Measurements from ENCODE around the gene CTU1.

The CTU1 gene

DNA sequence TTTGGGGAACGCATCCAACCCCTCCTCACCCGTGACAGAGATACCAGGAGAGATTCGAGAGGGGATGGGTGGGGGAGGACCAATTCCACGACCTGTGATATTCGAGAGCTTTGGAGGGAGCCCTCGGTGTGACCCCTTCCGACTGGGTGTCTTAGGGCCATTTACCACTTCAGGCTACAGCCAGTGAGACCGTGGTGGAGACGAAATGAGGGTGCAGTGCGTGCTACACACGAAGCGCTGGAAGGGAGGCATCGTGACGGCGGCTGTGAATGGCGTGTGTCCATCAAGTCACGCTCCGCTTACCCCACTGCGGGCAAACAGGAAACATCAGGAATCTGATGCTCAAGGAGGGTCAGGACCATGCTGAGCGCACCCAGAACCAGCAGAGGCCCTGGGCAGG lies 10.4 kb downstream of the CTU1 start:
- H3K4me1 ChIP-seq (ENCODE audit: control insufficient read depth, insufficient read depth, low read length) = no peaks in the 10 kb centered on the region
- H3K4me3 ChIP-seq (ENCODE audit: low read length) = no peak overlapping the region
- no peaks in the 10 kb centered on the region for H3K27me3 ChIP-seq (ENCODE audit: control insufficient read depth, insufficient read depth, low read length)
- no peak overlapping the region for H3K9ac ChIP-seq (ENCODE audit: low read length)
- no peak overlapping the region for H3K27ac ChIP-seq (ENCODE audit: low read depth, low read length)
- peaks cover 5% of the 10 kb centered on the region for H3K36me3 ChIP-seq (ENCODE audit: control insufficient read depth, insufficient read depth, low read length)

DNA sequence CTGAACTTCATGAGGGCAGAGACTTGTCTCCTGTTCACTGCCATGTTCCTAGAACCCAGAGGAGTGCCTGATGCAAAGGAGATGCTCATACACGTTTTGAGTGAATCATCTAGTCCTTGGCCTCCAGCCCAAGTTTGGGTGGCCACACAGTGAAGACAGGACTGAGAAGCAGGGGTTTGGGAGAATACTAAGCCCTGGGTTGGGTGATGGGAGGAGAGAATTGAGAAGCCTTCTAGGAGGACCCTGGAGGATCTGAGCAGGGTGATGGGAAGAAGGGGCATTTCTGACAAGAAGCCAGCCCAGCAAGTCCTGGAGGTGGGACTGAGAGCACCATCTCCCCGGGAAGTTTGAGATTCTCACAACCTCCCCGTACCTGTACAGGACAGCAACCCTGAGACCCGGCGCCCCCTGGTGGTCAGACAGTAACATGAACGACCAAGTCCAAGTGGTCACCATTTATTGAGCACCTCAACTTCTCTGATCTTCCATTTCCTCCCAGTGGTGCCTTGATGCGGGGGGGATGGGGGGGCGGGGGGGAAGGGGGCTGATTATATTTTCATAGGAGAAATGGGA lies 11.0 kb downstream of the CTU1 start:
- H3K36me3 ChIP-seq (ENCODE audit: control insufficient read depth, insufficient read depth, low read length) = peaks cover under 1% of the 10 kb centered on the region
- no peaks in the 10 kb centered on the region for H3K4me1 ChIP-seq (ENCODE audit: control insufficient read depth, insufficient read depth, low read length)
- no peak overlapping the region for H3K4me3 ChIP-seq (ENCODE audit: low read length)
- no peak overlapping the region for H3K27ac ChIP-seq (ENCODE audit: low read depth, low read length)
- no peaks in the 10 kb centered on the region for H3K27me3 ChIP-seq (ENCODE audit: control insufficient read depth, insufficient read depth, low read length)
- H3K9ac ChIP-seq (ENCODE audit: low read length) = no peak overlapping the region

DNA sequence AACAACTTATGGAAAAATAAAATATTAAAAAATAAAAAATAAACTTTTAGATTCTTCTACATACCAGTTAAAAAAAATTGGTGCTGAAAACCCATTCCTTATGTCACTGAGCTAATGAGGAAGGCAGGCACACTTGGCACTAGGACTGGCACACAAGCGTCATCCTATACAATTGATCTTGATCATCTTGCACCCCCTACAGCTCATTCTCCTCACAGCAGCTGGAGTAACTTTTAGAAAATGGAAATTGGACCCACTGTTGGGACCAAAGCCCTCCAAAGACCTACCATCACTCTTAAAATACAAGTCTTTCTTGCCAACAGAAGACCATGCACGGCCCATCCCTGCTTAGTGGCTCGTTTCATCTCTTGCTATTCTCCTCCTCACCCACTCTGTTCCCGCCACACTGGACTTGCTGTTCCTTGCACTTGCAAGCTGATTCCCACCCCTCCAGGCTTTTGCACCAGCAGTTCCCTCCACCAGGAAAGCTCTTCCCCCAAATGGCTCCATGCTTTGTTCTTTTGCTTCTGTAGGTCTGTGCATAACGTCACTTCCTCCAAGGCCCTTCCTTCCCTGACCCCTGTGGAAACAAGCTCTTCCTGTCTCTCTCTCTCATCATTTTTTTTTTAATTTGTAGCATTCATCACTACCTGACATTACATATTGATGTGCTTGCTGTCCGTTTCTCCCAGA lies 11.6 kb downstream of the CTU1 start:
- Histone ChIP-seq H3K4me1 (ENCODE audit: control insufficient read depth, insufficient read depth, low read length) (no peaks in the 10 kb centered on the region), H3K27ac (ENCODE audit: low read depth, low read length) (no peak overlapping the region), H3K9ac (ENCODE audit: low read length) (no peak overlapping the region), H3K27me3 (ENCODE audit: control insufficient read depth, insufficient read depth, low read length) (no peaks in the 10 kb centered on the region), H3K4me3 (ENCODE audit: low read length) (no peak overlapping the region), H3K36me3 (ENCODE audit: control insufficient read depth, insufficient read depth, low read length) (no peaks in the 10 kb centered on the region)

DNA sequence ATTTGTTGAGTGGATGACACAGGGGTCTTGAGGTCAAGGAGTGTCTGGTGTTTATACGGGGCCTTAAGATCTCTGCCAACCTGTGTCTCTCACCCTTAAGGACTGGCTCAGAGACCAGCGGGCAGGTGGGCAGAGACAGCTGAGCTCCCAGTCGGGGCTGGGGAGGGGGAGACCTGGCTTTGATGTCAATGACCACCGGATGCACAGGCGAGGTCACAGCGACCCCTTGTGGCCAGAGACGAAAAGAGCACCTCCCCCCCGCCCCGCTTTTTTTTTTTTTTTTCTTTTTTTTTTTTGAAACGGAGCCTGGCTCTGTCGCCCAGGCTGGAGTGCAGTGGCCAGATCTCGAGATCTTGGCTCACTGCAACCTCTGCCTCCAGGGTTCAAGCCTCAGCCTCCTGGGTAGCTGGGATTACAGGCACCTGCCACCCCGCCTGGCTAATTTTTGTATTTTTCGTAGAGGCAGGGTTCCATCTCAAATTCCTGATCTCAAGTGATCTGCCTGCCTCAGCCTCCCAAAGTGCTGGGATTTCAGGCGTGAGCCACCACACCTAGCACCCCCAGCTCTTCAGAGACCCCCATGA lies 13.4 kb downstream of the CTU1 start:
- Histone ChIP-seq H3K4me3 (ENCODE audit: low read length) (no peak overlapping the region), H3K27ac (ENCODE audit: low read depth, low read length) (no peak overlapping the region), H3K36me3 (ENCODE audit: control insufficient read depth, insufficient read depth, low read length) (no peaks in the 10 kb centered on the region), H3K9ac (ENCODE audit: low read length) (no peak overlapping the region), H3K27me3 (ENCODE audit: control insufficient read depth, insufficient read depth, low read length) (no peaks in the 10 kb centered on the region), H3K4me1 (ENCODE audit: control insufficient read depth, insufficient read depth, low read length) (no peaks in the 10 kb centered on the region)

DNA sequence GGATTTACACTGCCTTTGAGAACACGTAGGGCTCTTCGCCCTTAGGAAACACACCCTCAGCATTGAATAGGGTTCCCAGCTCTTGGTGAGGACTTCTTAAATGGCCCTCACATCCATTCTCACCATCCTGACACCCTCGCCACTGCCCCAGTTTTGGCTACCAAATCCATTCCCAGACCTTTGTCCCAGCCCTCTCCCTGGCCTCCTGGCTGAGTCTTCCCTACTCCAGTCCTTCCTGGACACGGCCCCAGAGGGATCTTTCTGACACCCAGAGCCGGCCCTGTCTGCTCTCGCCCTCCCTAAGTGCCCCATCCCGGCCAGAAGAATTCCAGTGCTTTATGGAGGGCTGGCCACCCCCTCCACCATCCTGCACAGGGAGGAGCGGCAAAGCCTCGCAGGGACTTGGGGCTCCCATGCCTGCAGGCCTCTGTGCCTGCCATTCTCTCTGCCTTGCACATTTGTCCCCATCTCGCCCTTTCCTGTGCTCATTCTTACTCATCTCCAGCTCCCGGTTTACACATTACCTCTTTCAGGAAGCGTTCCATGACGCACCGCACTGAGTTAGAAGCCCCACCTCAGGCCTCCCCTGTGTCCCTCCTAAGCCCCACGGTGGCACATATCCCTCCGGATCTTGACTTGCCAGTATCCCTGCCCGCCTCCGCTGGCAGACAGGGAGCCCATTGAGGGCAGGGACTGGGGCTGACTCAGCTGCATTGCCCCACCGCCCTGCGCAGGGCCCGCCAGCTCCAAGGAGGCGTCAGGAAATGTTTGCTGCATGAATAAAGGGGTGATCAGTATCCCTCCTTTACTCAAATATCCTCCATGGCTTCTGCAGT lies 14.5 kb downstream of the CTU1 start:
- Histone ChIP-seq H3K4me3 (ENCODE audit: low read length) (no peak overlapping the region), H3K27ac (ENCODE audit: low read depth, low read length) (no peak overlapping the region), H3K27me3 (ENCODE audit: control insufficient read depth, insufficient read depth, low read length) (no peaks in the 10 kb centered on the region), H3K36me3 (ENCODE audit: control insufficient read depth, insufficient read depth, low read length) (no peaks in the 10 kb centered on the region), H3K4me1 (ENCODE audit: control insufficient read depth, insufficient read depth, low read length) (no peaks in the 10 kb centered on the region), H3K9ac (ENCODE audit: low read length) (no peak overlapping the region)

DNA sequence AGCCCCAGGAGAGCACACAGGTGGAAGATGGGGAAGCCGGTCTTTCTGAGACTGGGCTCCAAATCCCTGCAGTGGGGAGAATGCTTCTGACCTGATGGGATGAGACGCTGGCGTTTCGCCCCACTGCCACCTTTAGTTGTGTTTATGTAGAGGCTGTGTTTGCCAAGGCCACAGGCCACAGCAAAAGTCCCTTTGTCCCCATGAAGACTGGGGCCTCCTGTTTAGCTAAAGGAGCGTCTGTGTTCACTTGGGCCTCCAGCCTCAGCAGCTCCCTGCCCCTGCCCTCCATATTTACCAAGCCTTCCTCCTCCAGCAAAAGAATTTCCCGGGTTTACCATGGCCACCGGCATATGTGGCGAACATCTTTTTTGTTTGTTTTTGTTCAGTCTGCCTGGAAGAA lies 15.1 kb downstream of the CTU1 start:
- Histone ChIP-seq H3K36me3 (ENCODE audit: control insufficient read depth, insufficient read depth, low read length) (no peaks in the 10 kb centered on the region), H3K9ac (ENCODE audit: low read length) (no peak overlapping the region), H3K27me3 (ENCODE audit: control insufficient read depth, insufficient read depth, low read length) (no peaks in the 10 kb centered on the region), H3K27ac (ENCODE audit: low read depth, low read length) (no peak overlapping the region), H3K4me3 (ENCODE audit: low read length) (no peak overlapping the region), H3K4me1 (ENCODE audit: control insufficient read depth, insufficient read depth, low read length) (no peaks in the 10 kb centered on the region)

DNA sequence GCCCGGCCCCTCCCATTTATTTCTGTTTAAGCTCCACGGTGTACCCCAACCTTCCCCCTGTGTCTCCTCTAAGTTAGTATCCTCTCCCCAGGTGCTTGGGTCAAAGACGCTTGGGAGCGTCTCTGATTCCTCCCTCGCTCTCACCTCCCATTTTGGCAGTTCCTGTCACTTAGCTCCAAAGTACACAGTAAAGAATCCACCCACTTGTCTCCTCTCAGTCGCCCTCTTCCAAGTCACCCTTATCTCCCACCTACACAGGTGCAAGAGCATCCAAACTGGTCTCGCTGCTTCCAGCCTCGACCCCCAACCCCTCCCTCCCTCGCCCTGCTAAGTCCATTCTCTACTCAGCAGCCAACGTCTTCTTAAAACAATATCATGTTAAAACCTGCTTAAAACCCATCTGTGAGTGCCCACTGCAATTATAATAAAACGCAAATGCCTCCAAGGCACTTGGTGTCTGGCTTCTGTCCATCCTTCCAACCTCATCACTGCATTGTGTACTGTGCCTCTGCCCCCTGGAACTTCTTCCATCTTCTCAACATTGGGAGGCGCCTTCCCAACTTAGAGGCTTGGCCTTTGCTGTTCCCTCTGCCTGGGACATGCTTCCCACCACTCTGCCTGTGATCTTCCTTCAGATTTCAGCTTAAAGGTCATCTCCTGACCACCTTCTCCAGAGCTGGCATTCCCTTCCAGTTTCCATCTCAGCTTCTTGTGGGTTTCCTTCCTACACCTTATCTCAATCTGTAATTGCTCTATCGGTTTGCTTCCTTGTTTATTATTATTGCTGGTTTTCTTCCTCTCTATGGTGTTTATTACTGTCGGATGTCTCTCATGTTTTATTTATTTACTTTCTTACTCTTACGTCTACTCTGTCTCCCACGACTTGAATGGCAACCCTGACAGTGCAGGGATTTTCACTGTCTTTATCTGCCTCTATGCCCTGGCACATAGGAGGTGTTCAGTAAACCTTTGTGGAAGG lies 16.0 kb downstream of the CTU1 start:
- H3K27me3 ChIP-seq (ENCODE audit: control insufficient read depth, insufficient read depth, low read length) = no peaks in the 10 kb centered on the region
- no peak overlapping the region for H3K27ac ChIP-seq (ENCODE audit: low read depth, low read length)
- no peak overlapping the region for H3K9ac ChIP-seq (ENCODE audit: low read length)

DNA sequence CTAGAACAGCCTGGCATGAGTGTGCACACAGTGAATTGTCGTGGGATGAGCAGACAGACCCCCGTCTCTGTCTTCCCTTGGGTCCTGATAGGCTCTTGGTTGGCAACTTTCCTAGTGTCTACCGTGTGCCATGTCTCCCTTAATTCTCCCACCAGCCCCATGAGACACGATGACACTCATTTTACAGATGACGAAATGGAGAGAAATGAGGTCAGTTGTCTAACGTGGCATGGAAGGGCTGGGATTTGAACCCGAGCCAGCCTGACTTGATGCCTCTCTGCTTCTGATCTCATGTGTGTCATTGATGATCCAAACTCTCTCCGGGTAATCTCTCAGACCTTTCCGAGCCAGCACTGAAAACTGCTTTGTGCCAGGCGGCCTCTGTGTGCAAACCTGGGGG lies 17.1 kb downstream of the CTU1 start:
- Histone ChIP-seq H3K4me3 (ENCODE audit: low read length) (no peak overlapping the region), H3K27ac (ENCODE audit: low read depth, low read length) (no peak overlapping the region), H3K9ac (ENCODE audit: low read length) (no peak overlapping the region), H3K36me3 (ENCODE audit: control insufficient read depth, insufficient read depth, low read length) (no peaks in the 10 kb centered on the region), H3K4me1 (ENCODE audit: control insufficient read depth, insufficient read depth, low read length) (no peaks in the 10 kb centered on the region), H3K27me3 (ENCODE audit: control insufficient read depth, insufficient read depth, low read length) (no peaks in the 10 kb centered on the region)

More for the DNA sequence above, 16.0 kb downstream of the CTU1 start:
- Histone ChIP-seq H3K4me3 (ENCODE audit: low read length) (no peak overlapping the region), H3K36me3 (ENCODE audit: control insufficient read depth, insufficient read depth, low read length) (no peaks in the 10 kb centered on the region), H3K4me1 (ENCODE audit: control insufficient read depth, insufficient read depth, low read length) (no peaks in the 10 kb centered on the region)

DNA sequence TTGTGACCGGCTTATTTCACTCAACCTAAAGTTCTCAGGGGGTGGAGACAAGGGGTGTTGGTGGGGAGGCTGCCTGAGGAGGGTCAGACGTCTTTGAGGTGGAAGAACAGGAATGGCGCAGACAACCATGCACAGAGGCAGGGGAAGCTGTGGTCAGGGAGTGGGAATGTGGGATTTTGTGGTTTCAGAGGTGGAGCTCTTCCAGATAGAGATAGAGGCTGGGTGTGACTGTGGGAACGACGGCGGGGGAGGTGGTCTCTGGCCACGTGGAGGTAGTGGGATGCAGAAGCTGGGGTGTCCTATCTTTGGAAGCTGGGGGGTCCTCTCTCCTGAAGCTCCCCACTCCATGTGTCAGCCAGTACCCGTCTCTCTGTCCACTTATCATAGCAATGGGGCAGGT lies 17.7 kb downstream of the CTU1 start:
- Histone ChIP-seq H3K4me1 (ENCODE audit: control insufficient read depth, insufficient read depth, low read length) (no peaks in the 10 kb centered on the region), H3K4me3 (ENCODE audit: low read length) (no peak overlapping the region), H3K27ac (ENCODE audit: low read depth, low read length) (no peak overlapping the region)

DNA sequence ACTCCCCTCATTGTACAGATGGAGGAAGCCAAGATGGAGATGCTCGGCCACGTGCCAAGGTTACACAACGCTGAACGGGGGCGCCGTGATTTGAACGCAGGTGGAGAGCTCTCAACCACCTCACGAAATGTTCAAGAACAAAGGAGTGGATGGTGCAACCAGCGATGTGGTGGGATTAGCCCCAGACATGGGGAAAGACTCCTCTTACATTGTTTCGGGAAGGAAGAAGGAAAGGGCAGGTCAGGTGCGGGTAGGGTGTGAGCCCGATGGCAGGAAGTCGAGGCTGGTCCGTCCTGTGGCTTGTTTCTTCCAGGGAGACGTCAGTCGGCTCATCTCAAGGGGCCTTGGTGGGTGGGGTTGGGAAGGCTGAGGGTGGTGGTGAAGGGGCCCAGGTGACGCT lies 18.4 kb downstream of the CTU1 start:
- H3K27me3 ChIP-seq (ENCODE audit: control insufficient read depth, insufficient read depth, low read length) = no peaks in the 10 kb centered on the region
- H3K9ac ChIP-seq (ENCODE audit: low read length) = no peak overlapping the region
- no peaks in the 10 kb centered on the region for H3K4me1 ChIP-seq (ENCODE audit: control insufficient read depth, insufficient read depth, low read length)
- no peaks in the 10 kb centered on the region for H3K36me3 ChIP-seq (ENCODE audit: control insufficient read depth, insufficient read depth, low read length)
- H3K4me3 ChIP-seq (ENCODE audit: low read length) = no peak overlapping the region
- no peak overlapping the region for H3K27ac ChIP-seq (ENCODE audit: low read depth, low read length)

More for the DNA sequence above, 17.7 kb downstream of the CTU1 start:
- Histone ChIP-seq H3K36me3 (ENCODE audit: control insufficient read depth, insufficient read depth, low read length) (no peaks in the 10 kb centered on the region), H3K27me3 (ENCODE audit: control insufficient read depth, insufficient read depth, low read length) (no peaks in the 10 kb centered on the region), H3K9ac (ENCODE audit: low read length) (no peak overlapping the region)

DNA sequence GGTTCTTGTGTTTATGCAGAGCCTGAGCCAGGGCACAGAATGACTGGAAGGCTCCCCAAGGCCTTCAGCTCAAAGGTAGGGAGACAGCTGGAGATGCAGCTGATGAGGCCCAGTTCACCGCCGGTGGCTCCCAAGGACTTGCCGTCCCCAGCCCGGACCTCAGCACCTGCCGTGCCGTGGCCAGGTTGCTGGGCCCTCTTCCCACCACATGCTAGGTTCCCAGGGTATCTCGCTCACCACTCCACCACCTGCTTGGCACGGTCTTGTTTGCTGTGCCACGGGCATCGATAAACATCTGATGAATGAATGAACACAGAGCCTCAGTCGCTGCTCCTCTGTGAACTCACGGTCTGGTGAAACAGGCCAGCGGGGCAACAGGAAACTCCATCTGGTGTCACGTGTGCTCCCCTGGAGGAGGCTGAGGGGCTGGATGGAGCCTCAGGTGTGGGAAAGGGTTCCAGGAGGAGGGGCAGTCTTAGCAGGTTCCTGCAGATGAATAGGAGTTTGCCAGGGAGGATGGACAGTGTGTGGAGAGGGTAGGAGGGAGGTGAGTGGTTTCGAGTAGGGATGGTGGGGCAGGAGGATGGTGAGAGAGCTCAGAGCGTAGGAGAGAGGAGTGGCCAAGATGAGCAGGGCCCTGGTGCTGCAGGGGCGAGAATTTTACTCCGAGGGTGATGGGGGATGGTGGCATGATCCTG lies 21.9 kb downstream of the CTU1 start:
- no peak overlapping the region for H3K9ac ChIP-seq (ENCODE audit: low read length)
- peaks cover 3% of the 10 kb centered on the region for H3K27me3 ChIP-seq (ENCODE audit: control insufficient read depth, insufficient read depth, low read length)
- H3K27ac ChIP-seq (ENCODE audit: low read depth, low read length) = no peak overlapping the region
- H3K4me1 ChIP-seq (ENCODE audit: control insufficient read depth, insufficient read depth, low read length) = no peaks in the 10 kb centered on the region
- no peak overlapping the region for H3K4me3 ChIP-seq (ENCODE audit: low read length)
- H3K36me3 ChIP-seq (ENCODE audit: control insufficient read depth, insufficient read depth, low read length) = no peaks in the 10 kb centered on the region

All from rectal smooth muscle tissue (tissue), 1 donor.